Measurements from ENCODE around the gene NATD1. TPM values are rescaled to one million over a fixed set of nuclear protein-coding genes. Genes with fewer than 3 reads are reported as not detected.

Gene NATD1
- total and polyA plus RNA-seq, 12 donors, result 1.8 to 18.7 (median 10.3) TPM

GRCh38 chr17:21289902-21290571 is 36.8 kb upstream of the NATD1 start:
- no peak for TF ChIP-seq POLR2A (IDR thresholded peaks at IDR 0.05)
- TF ChIP-seq CTCF (IDR thresholded peaks at IDR 0.05), result peak in 1 of 6 experiments; percentile 15
- Histone ChIP-seq H3K9me3 (replicated peaks in 1 of 3) (no peaks in the 10 kb centered on the region), H3K36me3 (replicated peaks in 1 of 2) (no peaks in the 10 kb centered on the region), H3K4me1 (replicated peaks in 1 of 2) (peaks cover 43 to 46% of the 10 kb centered on the region in 2 donors), H3K27ac (peak overlapping the region in 2 of 5 donors; percentile 19 to 97), H3K4me3 (no peak overlapping the region), H3K27me3 (no peaks in the 10 kb centered on the region)
- WGBS, 4 donors, result 58 to 73% (median 65%) methylated on average over 5 to 18 of the region's 18 CpGs
- peak in 4 of 7 donors; percentile 59 to 70 (median 66) for DNase-seq
- intact Hi-C loops (cut with DNase I), result no loop called here

GRCh38 chr17:21289175-21289901 is 36.1 kb upstream of the NATD1 start:
- intact Hi-C loops (cut with DNase I), result no loop called here
- H3K9me3 ChIP-seq (replicated peaks in 1 of 3), result no peaks in the 10 kb centered on the region
- TF ChIP-seq CTCF (IDR thresholded peaks at IDR 0.05) (no peak), POLR2A (IDR thresholded peaks at IDR 0.05) (no peak)
- no peaks in the 10 kb centered on the region for H3K27me3 ChIP-seq
- H3K4me3 ChIP-seq, result no peak overlapping the region
- 69 to 87% (median 79%) methylated on average over 4 to 11 of the region's 11 CpGs for WGBS, 4 donors
- no peaks in the 10 kb centered on the region for H3K36me3 ChIP-seq (replicated peaks in 1 of 2)
- H3K4me1 ChIP-seq (replicated peaks in 1 of 2), result peaks cover 43 to 46% of the 10 kb centered on the region in 2 donors
- H3K27ac ChIP-seq, result peak overlapping the region in 2 of 5 donors; percentile 97 to 99
- no peak for DNase-seq

- Histone ChIP-seq H3K27me3 (no peaks in the 10 kb centered on the region), H3K4me3 (peak overlapping the region in 1 of 4 donors; percentile 83), H3K4me1 (replicated peaks in 1 of 2) (peaks cover 46 to 48% of the 10 kb centered on the region in 2 donors), H3K27ac (peak overlapping the region in 4 of 5 donors; percentile 89 to 99 (median 94)), H3K36me3 (replicated peaks in 1 of 2) (no peaks in the 10 kb centered on the region), H3K9me3 (replicated peaks in 1 of 3) (no peaks in the 10 kb centered on the region)
- WGBS, 4 donors, result 48 to 61% (median 52%) methylated on average over 6 of the region's 6 CpGs
- TF ChIP-seq POLR2A (IDR thresholded peaks at IDR 0.05) (no peak), CTCF (IDR thresholded peaks at IDR 0.05) (no peak)
- intact Hi-C loops (cut with DNase I), result no loop called here
- no peak for DNase-seq
These were observed 35.4 kb upstream of the NATD1 start for GRCh38 chr17:21288571-21289017.

GRCh38 chr17:21287703-21288449 is 34.7 kb upstream of the NATD1 start:
- DNase-seq, result peak; percentile 98 to 99 (median 99)
- 0 to 3% (median 1%) methylated on average over 4 to 18 of the region's 18 CpGs; no CpG with 5 or more reads in 1 of the 4 donors for WGBS, 4 donors
- TF ChIP-seq CTCF (IDR thresholded peaks at IDR 0.05) (peak in 1 of 6 experiments; percentile 7), POLR2A (IDR thresholded peaks at IDR 0.05) (peak; percentile 60 to 77)
- no peaks in the 10 kb centered on the region for H3K9me3 ChIP-seq (replicated peaks in 1 of 3)
- intact Hi-C loops (cut with DNase I), result no loop called here
- H3K4me1 ChIP-seq (replicated peaks in 1 of 2), result peaks cover 46 to 52% of the 10 kb centered on the region in 2 donors
- H3K27me3 ChIP-seq, result no peaks in the 10 kb centered on the region
- H3K4me3 ChIP-seq, result peak overlapping the region in 1 of 4 donors; percentile 83
- H3K36me3 ChIP-seq (replicated peaks in 1 of 2), result no peaks in the 10 kb centered on the region
- peak overlapping the region; percentile 76 to 99 (median 90) for H3K27ac ChIP-seq
